HG03025 (cell line): ENCODE data around the gene ALDH3B1.

ENCODE experiments used
- ATAC-seq: cut with Tn5 transposase; IDR thresholded peaks from one replicate; pipeline ENCODE4 v1.9.1; 2021; ENCODE audit warnings: mild to moderate bottlenecking, moderate library complexity; ENCODE audit not compliant: unreplicated experiment, low FRiP score

Gene ALDH3B1

DNA sequence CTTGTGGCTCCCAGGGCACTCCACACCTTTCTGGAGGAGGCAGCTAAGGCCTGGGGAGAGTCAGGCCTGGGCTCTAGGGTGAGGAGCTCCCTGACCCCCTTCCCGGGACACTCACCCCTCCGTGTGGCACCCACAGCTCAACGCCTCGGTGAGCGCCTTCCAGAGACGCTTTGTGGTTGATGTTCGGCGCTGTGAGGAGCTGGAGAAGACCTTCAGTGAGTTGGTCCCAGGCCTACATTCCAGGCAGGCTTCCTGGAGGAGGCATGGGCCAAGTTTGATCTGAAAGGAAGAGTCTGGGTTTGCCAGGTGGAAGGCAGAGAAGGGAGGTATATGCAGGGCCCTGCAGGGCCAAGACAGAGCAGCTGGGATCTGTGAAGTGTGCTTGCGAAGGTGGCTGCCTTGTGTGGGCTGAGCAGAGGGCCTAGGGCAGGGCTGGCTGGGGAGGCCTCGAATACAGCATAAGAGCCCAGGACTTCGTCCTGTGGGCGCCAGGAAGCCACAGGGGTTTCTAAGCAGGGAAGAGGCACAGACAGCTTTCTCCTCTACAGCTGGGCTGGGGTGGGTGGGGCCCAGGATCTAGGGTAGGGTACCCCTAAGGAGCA is 31.6 kb downstream of the ALDH3B1 start:
- no peak for ATAC-seq

DNA sequence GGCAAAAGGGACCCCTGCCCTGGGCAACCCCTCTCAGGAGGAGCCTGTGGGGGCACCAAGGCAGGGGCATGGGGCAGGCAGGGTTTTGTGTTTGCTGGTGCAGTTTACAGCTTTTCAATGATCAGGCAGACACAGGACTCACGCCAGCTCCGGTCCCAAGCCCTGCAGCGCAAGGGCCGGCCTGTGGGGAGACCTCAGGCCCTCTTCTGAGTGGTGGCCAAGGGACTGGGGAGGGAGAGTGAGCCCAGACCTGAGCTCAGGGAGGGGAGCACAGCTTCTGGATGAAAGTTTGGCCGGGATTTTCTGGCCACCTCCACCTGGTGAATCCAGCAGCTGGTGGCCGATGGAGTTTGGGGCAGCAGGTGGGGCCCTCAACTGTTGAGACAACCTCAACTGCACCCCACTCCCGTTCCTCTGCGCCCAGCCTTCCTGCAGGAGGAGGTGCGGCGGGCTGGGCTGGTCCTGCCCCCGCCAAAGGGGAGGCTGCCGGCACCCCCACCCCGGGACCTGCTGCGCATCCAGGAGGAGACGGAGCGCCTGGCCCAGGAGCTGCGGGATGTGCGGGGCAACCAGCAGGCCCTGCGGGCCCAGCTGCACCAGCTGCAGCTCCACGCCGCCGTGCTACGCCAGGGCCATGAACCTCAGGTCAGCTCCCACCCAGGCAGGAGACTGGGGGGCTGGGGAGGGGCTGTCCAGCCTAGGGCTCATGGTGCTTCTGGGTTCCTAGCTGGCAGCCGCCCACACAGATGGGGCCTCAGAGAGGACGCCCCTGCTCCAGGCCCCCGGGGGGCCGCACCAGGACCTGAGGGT is 32.3 kb downstream of the ALDH3B1 start:
- ATAC-seq = no peak

DNA sequence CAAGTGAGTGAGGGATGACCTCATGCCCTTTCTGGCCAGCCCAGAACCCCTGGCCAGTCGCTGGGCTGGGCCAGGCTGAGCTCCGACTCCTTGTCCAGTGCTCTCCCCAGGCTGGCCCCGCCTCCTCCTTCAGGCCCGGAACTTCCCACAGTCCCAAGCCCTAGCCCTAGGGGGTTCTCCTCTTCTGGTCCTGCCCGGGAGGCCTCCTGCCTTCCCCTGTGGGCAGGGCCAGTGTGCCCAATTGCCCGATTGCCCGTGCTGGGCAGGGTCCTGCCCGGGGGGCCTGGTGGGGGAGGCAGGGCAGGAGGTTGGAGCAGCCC is 32.9 kb downstream of the ALDH3B1 start:
- no peak for ATAC-seq

DNA sequence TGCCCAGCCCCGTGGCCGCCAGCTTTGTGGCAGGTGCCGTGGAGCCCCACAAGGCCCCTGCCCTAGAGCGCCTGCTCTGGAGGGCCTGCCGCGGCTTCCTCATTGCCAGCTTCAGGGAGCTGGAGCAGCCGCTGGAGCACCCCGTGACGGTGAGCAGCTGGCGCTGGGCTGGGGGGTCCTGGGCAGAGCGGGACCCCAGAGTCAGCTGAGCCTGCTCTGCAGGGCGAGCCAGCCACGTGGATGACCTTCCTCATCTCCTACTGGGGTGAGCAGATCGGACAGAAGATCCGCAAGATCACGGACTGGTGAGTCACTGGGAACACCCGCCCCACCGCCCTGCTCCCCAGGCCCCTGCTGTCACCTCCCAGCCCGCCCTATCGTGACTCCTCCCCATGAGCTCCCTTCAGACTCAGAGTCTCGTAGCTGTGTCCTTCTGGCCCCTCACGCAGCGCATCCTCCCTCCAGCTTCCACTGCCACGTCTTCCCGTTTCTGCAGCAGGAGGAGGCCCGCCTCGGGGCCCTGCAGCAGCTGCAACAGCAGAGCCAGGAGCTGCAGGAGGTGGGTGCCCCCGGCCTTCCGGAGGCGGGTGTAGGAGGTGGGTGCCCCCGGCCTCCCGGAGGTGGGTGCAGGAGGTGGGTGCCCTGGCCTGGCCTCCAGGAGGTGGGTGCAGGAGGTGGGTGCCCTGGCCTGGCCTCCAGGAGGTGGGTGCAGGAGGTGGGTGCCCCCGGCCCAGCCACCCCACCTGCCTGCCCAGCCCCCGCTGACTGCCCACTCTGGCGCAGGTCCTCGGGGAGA is 33.4 kb downstream of the ALDH3B1 start:
- no peak for ATAC-seq

DNA sequence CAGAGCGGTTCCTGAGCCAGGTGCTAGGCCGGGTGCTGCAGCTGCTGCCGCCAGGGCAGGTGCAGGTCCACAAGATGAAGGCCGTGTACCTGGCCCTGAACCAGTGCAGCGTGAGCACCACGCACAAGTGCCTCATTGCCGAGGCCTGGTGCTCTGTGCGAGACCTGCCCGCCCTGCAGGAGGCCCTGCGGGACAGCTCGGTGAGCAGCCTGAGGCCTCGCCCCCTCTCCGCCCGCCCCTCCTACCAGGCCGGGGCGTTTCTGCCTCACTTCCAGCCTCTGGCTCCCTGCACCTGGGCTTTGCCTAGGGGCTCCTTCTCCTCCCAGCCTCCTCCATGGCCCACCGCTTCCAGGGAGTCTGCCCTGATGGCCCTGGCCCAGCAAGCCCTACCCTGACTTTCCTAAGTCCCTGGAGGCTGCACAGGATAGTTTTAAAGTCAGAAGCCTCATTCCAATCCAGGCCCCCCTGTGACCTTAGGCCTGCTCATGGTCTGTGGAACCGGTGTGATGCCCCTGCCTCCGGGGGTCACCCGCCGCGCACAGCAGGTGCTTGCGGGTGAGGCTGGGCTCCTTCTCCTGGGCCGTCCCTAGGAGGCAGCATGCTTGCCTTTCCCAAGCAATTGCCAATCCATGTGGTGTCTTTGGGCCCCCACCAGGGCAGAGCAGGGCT is 34.2 kb downstream of the ALDH3B1 start:
- ATAC-seq = no peak

DNA sequence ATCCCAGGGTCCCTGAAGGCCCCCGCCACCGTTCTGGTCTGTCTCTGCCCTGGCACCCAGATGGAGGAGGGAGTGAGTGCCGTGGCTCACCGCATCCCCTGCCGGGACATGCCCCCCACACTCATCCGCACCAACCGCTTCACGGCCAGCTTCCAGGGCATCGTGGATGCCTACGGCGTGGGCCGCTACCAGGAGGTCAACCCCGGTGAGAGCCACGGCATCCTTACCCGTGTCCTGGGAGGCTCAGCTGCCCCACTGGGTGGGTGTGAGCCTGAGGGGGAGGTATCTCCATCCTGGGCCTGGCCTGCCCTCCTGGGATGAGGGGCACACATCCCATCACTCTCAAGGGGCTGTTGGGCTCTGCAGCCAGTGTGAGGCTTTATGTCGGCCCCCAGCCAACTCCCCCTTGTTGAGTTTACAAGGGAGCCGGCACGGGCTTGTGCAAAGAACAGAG is 34.8 kb downstream of the ALDH3B1 start:
- no peak for ATAC-seq

DNA sequence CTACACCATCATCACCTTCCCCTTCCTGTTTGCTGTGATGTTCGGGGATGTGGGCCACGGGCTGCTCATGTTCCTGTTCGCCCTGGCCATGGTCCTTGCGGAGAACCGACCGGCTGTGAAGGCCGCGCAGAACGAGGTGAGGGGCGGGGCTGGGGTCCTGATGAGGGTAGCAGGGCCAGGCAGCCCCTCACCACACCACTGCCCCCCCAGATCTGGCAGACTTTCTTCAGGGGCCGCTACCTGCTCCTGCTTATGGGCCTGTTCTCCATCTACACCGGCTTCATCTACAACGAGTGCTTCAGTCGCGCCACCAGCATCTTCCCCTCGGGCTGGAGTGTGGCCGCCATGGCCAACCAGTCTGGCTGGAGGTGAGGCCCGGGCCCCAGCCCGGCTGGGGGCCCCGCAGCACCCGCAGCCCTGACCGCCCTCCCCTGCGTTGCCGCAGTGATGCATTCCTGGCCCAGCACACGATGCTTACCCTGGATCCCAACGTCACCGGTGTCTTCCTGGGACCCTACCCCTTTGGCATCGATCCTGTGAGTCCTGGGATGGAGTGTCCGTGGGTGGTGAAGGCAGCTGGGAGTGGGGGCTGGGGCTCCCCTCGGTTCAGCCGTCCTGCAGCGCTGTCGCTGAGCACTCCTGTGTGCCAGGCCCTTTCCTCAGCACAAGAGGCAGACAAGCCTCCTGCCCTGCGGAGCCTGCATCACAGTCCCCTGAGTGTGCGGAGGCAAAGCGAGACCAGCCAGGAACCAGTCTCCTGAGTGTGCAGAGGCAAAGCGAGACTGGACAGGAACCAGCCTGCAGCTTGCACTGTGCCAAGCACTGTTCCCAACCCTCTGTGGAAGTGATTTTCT is 37.5 kb downstream of the ALDH3B1 start:
- no peak for ATAC-seq

DNA sequence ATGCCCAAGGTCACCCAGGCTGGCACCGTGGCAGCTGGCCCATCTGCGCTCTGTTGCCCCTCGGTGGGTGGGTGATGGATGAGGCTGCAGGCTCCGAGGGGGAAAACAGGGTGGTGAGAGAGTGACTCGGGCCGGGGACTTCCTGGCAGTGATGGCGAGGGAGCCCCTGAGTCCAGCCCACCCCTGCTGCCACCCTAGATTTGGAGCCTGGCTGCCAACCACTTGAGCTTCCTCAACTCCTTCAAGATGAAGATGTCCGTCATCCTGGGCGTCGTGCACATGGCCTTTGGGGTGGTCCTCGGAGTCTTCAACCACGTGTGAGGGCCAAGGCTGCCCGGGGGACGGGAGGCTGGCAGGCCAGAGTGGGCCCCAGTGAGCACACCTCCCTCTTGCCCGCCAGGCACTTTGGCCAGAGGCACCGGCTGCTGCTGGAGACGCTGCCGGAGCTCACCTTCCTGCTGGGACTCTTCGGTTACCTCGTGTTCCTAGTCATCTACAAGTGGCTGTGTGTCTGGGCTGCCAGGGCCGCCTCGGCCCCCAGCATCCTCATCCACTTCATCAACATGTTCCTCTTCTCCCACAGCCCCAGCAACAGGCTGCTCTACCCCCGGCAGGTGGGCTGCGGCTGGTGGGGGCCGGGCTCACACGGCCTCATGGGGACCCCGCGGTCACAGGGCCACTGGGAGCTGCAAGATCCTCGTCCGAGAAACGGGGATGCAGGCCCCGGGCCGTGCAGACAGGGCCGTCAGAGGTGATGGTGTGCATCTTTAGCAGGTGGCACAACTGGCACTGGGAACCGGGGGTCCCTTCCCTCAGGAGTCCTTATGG is 38.8 kb downstream of the ALDH3B1 start:
- ATAC-seq = no peak

DNA sequence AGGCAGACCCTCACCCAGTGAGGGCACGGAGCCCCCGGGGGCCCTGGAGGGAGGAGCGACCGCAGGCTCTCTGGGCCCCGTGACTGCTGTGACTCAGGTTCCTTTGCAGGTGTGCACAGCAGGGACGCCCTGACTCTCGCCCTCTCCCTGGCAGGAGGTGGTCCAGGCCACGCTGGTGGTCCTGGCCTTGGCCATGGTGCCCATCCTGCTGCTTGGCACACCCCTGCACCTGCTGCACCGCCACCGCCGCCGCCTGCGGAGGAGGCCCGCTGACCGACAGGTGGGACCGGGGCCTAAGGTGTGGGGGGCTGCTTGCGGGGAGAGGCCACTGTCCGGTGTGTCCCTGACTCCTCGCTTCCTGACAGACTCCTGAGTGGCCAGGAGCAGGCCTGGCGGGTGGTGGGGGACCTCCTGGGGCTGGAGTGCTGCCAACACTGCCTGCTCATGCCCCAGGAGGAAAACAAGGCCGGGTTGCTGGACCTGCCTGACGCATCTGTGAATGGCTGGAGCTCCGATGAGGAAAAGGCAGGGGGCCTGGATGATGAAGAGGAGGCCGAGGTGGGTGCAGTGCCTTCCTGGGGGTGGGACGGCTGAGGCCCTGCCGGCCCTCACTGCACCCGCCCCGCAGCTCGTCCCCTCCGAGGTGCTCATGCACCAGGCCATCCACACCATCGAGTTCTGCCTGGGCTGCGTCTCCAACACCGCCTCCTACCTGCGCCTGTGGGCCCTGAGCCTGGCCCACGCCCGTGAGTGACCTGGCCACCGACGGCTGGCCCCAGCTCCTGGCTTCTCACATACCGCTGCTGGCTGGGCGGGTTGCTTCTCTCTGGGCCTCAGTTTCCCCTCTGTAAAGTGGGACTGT is 39.6 kb downstream of the ALDH3B1 start:
- ATAC-seq = no peak

DNA sequence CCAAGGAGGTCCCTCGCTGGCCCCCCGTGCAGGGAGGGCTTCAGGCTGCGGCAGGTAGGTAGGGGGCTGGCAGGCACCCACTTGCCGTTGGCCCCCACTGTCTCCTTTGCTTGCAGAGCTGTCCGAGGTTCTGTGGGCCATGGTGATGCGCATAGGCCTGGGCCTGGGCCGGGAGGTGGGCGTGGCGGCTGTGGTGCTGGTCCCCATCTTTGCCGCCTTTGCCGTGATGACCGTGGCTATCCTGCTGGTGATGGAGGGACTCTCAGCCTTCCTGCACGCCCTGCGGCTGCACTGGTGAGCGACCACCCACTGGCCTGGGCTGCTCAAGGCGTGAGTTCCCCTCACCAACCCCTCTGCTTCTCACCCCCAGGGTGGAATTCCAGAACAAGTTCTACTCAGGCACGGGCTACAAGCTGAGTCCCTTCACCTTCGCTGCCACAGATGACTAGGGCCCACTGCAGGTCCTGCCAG is 40.3 kb downstream of the ALDH3B1 start:
- ATAC-seq = no peak

DNA sequence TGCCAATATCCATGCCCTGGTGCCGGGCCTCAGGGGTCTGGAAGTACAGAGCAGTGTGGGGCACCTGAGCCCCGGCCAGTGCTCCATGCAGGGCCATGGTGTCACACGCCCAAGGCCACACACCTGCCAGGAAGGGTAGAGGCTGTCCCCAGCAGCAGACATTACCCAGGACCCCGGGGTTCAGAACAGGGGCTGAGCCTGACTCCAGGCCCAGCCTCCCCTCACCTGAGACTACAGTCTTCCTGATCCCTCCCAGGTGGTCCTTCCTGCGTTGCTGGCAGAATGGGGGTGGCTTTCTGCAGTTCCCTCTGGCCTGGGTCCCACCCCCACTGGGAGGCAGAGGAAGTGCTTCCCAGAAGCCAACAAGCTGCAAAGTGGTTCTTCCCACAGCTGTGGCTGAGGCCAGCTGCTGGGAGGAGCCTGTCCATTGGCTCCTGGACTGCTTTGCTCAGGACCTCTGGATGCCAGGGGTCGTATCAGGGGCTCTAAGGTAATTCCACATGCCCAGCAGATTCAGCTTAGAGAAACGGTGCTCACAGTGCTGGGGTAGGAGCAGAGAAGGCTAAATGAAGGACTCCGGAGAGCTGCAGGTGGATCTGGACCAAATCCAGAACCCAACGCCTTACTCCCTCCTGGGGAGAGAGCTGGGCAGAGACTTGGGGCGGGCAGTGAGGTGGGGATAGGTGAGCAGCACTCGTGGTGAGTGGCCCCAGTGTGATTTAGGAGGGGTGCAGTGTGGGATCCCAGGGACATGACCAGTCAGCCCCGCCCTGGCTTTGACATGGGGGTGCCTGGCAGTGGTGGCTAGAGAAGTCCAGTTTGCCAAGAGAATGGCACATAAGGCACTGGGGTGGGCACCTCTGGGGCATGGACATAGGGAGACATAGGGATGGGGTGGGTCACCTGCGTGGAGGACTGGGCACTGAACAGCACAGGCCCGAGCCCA is 41.3 kb downstream of the ALDH3B1 start:
- no peak for ATAC-seq

DNA sequence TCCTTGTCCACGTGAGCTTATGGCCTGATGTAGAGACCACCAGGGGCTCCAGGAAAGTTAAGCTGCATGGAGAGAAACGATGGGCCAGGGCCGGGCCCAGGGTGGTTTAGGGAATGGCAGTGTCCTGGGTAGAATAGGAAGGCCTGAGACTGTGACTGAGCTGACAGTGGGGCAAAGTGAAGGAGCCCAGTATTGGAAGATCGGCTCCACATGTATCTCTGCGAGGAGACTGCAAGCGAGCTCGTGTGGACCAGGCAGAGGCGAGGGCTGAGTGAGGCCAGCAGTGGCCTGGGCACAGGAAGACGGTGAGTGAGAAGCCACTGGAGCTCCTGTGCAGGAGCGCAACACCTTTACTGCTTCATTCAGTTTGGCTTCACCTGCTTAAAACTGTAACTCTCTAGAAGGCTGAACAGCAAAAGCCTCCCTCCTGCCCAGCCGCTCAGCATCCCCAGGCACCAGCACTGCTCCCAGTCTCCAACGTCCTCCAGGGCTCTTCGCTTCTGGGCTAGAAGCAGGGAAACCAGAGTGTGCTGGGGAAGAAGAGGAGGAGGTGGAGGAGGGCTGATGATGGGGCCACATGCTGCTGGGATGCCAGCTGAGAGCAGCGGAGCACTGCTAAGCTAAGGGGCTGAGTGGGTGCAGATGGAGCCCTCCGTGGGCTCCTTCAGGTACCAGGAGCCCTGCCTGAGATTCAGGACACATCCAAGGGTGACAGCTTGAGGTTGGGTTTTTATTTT is 42.2 kb downstream of the ALDH3B1 start:
- no peak for ATAC-seq

DNA sequence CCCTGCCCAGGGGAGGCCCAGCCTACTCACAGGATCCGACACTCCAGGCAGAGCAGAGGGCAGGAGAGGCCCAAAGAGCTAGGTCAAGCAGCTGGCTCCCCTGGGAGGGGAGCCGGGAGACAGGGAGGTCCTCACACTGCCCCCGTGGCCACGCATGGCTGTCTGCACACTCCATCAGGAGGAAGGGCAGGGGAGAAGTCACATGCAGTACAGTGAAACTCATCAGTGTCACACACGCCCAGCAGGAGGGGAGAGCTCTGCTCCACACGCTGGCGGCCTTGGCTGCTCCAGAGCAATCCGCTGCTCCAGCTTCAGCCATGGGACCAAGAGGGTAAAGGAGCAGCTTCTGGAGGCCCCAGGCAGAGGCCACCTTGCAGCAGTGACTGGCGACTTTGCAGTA is 43.0 kb downstream of the ALDH3B1 start:
- no peak for ATAC-seq

DNA sequence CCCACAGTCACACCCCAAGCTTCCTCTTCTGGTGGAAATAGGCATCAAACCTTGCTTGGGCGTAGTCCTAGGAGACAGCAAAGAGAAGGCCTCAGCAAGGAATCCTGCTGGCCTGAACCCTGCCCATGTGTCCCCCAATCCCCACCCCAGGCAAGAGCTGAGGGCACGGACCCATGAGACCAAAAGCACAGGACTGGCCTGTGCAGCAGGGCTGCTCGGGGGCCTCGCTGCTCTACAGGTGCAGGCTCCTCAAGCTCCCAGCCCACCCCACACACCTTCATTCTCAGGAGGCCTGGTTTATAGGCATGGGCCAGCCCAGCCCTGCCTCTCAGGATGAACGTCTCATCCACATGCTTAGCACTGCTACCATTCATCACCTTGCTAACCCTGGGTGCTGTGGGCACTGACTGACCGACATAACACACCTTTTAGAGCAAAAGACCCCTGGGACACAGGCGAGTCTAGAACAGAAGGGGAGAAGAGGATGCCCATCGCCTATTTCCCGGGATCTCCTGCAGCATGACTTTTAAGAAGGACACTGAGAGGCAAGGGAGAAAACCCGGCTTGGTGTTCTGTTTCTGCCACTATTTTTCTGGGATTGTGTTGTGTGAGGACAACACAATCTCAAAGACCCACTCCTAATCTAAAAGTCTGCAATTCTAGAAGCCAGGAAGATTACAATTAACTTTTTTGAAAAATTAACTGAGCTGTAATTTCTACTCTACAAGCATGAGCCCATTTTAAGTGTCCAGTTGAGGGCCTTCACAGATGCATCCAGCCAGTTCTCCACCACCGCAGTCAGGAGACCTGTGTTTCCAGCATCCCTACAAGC is 44.1 kb downstream of the ALDH3B1 start:
- ATAC-seq = no peak
